Neutrophil (primary cell): Measurements from ENCODE around the gene CFAP77.

ENCODE experiments used
- H3K27ac ChIP-seq: fragments of 200-600 bp; sonication (generic); 2 replicates; pipeline ENCODE4 v1.5.1; 2016; ENCODE audit warnings: mild to moderate bottlenecking, moderate library complexity
- H3K27me3 ChIP-seq: fragments of 200-600 bp; sonication (generic); 2 replicates; pipeline ENCODE4 v1.6.0; 2016; ENCODE audit warnings: mild to moderate bottlenecking
- H3K36me3 ChIP-seq: fragments of 200-600 bp; sonication (generic); 2 replicates; pipeline ENCODE4 v1.5.1; 2017
- H3K4me1 ChIP-seq, 2 experiments: fragments of 200-600 bp in 1 of 2; sonication (generic) in 1 of 2; 1 replicate in 1 of 2; 2 replicates in 1 of 2; pipeline versions ENCODE4 v1.5.1 to v1.6.1; 2013 to 2016; ENCODE audit warnings: low read depth in 1 of 2, low read length in 1 of 2, mild to moderate bottlenecking in 1 of 2, moderate library complexity in 1 of 2; ENCODE audit not compliant: control insufficient read depth in 1 of 2, insufficient read depth in 1 of 2
- H3K4me3 ChIP-seq, 2 experiments: fragments of 200-600 bp in 1 of 2; sonication (generic) in 1 of 2; 1 replicate in 1 of 2; 2 replicates in 1 of 2; pipeline ENCODE4 v1.5.1; 2013 to 2016; ENCODE audit warnings: low read depth in 1 of 2, low read length in 1 of 2, mild to moderate bottlenecking in 1 of 2, moderate library complexity in 1 of 2
- H3K9me3 ChIP-seq: fragments of 200-600 bp; sonication (generic); 2 replicates; pipeline ENCODE4 v1.5.1; 2016
- TF ChIP-seq, protein P1 (sequence below): fragments of 200-600 bp; sonication (generic); IDR thresholded peaks from 2 replicates; pipeline ENCODE4 v1.5.1; 2016; ENCODE audit warnings: antibody characterized with exemption

The CFAP77 gene

DNA sequence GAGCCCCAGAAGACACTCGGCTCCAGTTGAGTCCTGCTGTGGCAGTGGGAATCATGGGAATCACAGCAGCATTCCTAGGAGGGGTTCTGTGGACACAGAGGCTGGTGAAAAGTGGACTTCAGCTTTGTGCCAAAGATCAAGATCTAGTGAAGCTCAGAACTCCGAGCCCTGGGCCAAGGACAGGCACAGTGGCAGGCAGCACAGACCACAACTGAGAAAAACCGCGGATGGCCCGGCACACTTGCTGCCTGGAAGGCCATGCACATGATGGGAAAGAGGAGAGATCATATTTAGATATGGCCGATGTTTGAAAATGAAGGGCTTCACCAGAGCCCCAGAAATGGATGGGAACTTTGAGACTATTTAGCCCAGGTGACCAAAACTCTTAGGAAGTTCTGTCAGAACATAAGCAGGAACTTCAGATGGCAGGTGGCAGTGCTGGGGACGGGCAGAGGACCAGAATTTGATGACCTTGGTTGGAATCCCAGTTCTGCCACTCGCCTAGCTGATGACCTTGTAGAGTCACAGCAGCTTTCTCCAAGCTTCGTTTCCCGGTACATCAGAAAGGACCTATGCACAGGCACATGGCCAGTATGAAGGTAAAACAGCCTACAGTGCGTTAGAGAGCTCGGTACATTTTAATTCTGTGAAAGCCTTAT, 190.4 kb downstream of the CFAP77 start:
- Histone ChIP-seq H3K27ac (no peak overlapping the region), H3K9me3 (no peaks in the 10 kb centered on the region), H3K4me3 (no peak overlapping the region), H3K36me3 (no peaks in the 10 kb centered on the region), H3K4me1 (no peaks in the 10 kb centered on the region), H3K27me3 (no peaks in the 10 kb centered on the region)
- TF ChIP-seq, protein P1, sequence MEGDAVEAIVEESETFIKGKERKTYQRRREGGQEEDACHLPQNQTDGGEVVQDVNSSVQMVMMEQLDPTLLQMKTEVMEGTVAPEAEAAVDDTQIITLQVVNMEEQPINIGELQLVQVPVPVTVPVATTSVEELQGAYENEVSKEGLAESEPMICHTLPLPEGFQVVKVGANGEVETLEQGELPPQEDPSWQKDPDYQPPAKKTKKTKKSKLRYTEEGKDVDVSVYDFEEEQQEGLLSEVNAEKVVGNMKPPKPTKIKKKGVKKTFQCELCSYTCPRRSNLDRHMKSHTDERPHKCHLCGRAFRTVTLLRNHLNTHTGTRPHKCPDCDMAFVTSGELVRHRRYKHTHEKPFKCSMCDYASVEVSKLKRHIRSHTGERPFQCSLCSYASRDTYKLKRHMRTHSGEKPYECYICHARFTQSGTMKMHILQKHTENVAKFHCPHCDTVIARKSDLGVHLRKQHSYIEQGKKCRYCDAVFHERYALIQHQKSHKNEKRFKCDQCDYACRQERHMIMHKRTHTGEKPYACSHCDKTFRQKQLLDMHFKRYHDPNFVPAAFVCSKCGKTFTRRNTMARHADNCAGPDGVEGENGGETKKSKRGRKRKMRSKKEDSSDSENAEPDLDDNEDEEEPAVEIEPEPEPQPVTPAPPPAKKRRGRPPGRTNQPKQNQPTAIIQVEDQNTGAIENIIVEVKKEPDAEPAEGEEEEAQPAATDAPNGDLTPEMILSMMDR, result no peak

DNA sequence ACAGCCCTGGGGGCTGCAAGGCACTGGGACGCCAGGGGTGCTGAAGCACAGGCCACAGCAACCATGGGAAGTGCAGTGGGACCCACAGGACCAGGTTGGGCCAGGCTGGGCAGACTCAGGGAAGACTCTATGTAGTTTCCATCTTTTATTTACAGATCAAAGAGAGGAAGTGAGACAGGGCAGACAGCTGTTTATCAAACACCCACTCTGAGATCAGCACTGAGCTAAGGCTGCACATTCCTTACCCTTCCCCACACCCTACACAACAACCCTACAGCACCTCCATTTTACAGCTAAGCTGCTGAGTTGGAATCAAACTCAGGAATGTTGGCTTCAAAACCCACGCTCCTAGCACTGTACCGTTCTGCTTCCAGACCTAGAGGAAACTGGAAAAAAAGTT, 192.2 kb downstream of the CFAP77 start:
- TF ChIP-seq, protein P1, result no peak

DNA sequence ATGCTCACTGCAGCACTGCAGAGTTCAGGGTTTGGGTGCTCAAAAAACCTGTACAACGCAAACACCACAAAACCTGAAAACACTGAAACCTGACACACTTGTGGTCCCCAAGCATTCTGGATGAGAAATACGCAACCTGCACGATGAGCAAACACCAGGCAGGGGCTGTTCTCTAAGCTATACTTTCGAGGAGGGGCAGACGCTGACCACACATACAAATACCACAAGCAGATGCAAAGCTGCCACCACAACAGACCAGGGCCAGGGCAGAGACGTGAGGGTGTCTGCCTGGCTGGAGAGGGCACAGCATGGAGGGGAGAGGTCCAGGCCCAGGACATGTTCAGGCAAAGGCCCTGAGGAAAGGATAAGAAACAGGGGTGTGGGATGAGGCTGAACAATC, 195.4 kb downstream of the CFAP77 start:
- no peak overlapping the region for H3K27ac ChIP-seq
- H3K27me3 ChIP-seq, result no peaks in the 10 kb centered on the region
- H3K9me3 ChIP-seq, result no peaks in the 10 kb centered on the region
- no peaks in the 10 kb centered on the region for H3K4me1 ChIP-seq
- TF ChIP-seq, protein P1, result no peak
- H3K36me3 ChIP-seq, result no peaks in the 10 kb centered on the region
- H3K4me3 ChIP-seq, result no peak overlapping the region

More for the DNA sequence above, 192.2 kb downstream of the CFAP77 start:
- Histone ChIP-seq H3K27me3 (no peaks in the 10 kb centered on the region), H3K27ac (no peak overlapping the region), H3K9me3 (no peaks in the 10 kb centered on the region), H3K4me1 (no peaks in the 10 kb centered on the region), H3K4me3 (no peak overlapping the region), H3K36me3 (no peaks in the 10 kb centered on the region)

DNA sequence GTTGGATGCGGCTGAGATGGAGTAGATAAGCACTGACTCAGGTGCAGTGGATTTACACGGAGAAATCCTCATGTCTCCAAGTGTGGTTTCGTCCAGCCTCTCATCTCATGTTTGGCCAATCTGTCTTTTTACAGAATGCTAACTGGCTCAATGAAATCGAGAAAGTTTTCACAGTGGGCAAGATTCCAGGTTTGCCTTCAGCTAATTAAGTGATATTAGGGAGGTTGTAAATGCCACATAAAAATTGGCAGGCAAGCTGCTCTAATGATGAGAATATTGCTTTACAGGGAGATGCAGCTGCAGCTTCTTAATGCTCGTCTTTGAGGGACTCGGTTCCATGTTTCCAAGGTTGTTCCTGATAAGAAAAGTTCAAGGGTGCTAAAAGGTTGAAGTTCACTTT, 196.1 kb downstream of the CFAP77 start:
- Histone ChIP-seq H3K4me3 (no peak overlapping the region), H3K27me3 (no peaks in the 10 kb centered on the region), H3K9me3 (no peaks in the 10 kb centered on the region), H3K4me1 (no peaks in the 10 kb centered on the region), H3K27ac (no peak overlapping the region), H3K36me3 (no peaks in the 10 kb centered on the region)
- TF ChIP-seq, protein P1, result no peak

DNA sequence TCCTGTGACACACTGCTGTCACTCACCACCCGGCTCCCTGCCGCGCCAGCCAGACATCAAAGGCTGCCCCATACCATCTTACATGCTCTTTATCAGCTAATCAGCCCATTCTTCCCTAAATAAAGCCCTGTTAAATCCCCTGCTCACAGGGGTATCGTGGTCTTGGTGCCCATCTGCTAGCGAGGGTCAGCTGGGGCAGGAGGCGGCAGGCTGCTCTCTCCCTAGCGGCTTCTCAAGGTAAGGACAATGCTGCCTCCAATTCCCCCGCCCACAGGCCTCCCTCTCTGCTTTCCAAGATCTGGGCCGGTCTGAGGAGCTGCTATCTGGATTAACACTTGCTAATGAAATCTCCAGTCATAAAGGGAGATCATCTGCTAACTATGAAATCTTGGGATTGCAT, 199.2 kb downstream of the CFAP77 start:
- no peaks in the 10 kb centered on the region for H3K4me1 ChIP-seq
- H3K9me3 ChIP-seq, result no peaks in the 10 kb centered on the region
- H3K36me3 ChIP-seq, result peaks cover 9% of the 10 kb centered on the region
- no peak overlapping the region for H3K4me3 ChIP-seq
- TF ChIP-seq, protein P1, result no peak
- H3K27ac ChIP-seq, result no peak overlapping the region
- no peaks in the 10 kb centered on the region for H3K27me3 ChIP-seq
